ENCODE measurements around the gene MRPL54.

The MRPL54 gene

DNA sequence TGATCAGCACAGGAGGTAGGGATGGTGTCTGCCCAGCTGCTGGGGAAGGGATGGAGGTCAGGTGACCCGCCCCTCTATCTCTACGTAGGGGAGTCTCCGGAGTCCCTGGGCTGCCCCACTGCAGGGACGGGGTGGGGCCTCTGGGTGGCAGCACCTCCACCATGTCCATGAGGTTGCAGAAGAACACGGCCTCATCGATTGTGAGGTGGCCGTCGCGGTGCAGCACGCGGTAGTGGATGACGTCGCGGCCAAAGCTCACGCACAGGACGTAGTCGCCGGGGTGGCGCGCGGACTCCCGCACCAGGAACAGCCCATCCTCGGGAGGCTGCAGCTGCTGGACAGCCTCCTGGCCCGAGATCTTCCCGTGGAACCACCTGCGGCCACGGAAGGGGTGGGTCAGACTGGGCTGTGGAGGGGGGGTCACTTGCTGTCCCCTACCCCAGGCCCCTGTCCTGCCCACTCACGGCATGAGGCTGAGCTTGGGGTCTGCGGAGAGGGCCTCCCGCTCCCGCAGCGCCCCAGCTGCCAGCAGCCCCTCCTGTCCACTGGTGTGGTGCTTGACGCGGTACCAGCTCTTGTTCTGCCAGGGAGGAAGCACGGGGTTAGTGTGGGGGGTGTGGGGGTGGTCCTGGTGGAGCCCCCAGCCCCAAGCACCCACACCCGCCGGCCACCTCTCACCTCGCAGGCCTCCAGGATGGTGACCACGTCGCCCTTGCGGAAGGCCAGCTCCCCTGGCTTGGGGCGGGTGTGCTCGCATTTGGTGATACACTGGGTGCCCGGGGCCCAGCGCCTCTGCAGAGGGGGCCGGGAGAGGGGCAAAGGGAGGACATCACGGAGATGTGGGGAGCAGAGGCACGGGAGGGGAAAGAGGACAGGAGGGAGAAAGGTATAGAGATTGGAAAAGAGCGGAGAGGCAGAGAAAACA is 21.4 kb downstream of the MRPL54 start:
- no peak for DNase-seq

DNA sequence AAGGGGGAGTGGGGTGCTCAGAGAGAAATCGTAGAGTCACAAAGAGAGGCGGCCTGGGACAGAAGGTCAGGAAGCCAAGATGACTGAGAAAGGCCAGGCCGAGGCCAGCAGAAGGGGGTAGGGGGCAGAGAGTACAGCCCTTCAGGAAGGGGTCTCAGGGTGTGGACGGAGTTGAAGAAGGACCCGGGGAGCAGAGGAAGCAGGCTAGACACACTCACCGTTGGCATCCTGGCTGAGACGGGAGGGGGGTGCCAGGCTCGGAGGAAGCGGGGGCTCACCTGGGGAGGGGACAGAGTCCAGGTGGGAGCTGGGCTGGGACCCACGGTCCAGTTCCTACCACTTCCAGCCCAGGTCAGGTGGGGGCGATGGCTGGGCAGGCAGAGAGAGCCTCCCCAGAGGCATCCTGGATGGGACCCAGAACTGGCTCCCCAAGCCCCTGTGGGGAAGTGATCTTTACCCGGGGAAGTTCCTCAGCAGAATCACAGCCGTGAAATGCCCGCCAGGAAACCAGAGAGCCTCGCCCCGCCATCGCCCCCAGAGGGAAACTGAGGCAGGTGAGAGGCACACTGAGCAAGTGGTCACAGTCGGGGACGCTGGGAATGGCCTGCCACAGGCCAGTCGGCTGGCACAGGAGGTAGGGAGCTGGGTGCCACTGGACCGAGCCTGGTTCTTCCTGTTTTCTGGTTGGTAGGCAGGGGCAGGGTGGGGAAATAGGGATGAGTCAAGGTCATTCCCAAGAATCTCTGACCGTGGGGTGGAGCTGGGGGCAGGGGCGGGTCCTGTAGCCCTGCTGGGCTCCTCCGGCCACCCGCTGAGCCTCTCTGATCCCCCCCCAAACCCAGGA is 22.3 kb downstream of the MRPL54 start:
- DNase-seq: no peak

DNA sequence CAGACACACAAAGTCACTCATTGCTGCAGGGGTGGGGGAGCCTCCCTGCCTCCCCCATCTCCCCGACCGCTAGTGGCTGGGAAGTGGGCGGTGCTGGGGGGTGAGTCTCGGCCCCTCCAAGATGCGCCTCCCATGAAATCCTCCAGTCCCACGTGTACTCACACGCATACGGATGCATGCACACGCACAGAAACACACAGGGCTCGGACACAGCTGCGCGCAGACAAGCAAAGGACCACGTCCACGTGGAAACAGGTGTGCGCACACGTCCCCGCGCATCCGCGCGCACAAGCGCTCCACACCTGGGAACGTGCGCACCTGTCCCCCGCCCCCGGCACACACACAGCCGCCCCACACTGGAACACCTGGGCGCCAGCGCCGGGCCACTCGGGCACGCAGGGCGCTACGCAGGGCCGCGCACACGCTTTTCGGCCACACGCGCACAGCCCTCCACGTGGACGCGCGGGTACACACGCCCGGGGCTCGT is 23.0 kb downstream of the MRPL54 start:
- DNase-seq: no peak

DNA sequence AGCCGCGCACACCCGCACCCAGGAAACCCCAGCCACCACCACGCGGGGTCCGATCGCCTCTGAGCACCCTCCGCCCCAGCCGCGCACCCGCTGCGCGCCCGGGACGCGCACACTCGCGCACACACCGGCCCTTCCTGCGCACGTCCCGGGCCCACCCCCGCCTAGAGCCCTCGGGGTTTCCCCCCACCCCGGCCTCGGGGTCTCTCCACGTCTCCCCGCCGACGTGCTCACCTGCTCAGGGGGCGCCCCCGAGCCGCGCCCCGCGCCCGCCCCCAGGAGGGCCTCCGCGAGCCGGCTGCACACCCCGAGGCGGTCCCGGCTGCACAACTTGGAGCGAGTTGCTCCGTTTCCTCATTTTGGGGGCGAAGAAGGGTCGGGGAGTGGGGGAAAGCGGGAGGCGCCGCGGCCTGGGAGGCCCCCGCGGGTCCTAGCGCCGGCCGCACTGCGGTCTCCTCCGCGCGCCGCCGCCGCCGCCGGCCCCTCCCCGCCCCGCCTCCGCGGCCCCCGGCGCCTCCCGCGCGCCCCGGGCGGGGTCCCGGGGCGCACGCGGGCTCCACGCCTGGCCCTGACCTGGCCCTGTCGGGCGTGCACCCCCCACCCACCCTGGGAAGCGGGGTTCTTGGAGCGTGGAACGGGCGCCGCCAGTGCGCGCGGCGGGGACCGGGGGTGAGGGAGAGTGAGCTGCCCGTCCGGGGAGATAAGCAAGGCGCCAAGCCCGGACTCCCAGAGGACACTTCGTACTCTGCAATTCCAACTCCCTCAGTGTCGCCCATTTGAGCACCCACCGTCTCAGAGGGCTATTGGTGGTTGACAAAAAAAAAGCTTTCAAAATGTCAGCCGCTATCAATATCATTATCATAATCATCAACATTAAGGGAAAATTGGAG is 23.7 kb downstream of the MRPL54 start, which contains the start of gene MATK:
Gene MATK, minus strand, starts transcription at position 444 of the 887 bp plus-strand sequence. CDS start 1,246 bp downstream, outside the sequence.
- no peak for DNase-seq

DNA sequence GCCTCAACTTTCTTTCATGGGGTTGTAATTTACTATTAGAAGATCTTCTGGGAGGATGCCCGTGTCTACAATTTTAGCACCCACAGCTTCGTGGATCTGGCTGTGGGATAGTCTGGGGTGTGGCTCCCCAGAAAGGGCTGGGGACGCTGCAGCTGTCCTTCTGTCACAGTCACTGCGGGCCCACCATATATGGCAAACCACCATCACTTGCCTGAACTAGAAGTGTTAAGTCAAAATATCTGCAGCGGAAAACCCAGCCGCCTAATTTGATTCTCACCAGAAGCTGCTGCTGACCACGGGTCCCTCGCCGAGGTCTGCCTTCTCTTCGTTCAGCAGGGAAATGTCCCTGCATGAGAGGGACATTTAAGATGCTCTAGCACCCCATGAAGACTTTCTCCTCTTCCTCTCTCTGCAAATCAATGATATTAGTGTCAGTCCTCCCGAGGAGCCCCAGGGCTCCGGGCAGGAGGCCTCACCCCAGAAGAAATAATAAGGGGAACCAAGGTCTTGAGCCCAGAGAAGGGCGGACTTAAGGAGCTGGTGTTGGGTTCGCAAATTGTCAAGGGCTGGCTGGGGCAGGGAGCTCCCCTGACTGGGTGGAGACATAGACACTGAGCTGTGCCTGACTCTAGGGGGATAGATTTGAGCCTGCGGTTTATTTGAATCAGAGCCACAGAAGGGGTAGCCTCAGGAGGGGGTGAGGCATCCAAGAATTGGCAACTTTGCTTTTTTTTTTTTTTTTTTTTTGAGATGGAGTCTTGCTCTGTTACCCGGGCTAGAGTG is 26.7 kb downstream of the MRPL54 start:
- no peak for DNase-seq

DNA sequence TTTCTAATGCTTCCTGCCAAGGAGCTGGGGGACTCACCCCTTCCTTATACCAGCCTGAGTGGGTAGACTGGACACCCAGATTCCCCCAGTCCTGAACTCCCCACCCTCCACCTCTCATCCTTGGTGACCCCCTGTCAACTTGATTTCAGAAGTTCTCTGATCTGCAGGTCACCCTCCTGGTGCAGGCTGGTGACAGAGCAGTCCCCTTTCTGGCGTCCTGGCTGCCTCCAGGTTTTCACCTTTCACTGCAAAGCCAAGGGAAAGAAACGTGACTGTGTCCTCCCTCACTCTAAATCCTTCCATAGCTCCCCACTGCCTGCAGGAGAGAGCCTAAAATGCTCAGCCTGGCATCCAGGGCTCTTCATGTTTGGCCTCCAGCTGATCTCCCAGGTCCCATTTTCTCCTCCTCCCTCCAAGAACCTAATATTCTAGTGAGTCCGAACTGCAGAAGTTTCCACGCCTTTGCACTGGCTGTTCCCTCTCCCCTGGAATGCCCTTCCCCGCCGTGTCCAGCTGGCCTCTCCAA is 27.8 kb downstream of the MRPL54 start:
- DNase-seq: no peak

DNA sequence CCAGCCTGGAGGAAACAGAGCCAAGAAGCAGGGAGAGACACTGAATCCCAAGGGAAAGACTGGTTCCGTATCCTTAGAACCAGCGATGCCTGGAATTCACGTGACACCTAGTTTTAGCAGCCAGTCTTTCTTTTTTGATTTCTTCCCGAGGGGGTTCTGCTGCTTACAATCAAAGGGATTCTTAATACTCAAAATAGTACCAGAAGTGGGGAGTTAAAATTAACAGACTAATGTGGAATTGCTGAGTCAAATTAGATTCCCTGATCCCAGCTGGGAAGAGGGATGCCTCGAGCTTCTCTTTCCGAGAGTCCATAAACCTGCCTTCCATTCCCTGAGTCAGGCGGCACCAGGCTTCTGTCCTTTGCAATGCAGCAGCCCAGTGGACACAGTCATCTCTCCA is 28.5 kb downstream of the MRPL54 start:
- DNase-seq: no peak

DNA sequence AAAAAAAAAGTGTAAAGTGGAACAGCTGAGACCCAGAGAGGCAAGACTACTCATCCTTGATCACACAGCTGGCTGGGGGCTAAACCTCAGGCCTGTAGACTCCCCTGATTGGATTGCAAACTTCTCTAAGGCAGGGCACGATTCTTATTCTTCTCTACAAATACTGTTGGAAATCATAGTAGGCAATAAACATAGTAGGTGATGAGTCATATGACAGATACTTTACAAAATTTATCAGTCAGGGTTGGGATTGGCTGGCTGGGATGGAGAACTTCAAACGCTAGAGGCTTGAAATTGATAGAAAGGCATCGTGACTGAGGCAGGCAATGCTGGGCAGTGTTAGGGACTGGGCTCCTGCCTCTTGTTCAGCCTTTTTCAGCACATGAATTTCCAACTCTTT is 29.6 kb downstream of the MRPL54 start:
- no peak for DNase-seq

DNA sequence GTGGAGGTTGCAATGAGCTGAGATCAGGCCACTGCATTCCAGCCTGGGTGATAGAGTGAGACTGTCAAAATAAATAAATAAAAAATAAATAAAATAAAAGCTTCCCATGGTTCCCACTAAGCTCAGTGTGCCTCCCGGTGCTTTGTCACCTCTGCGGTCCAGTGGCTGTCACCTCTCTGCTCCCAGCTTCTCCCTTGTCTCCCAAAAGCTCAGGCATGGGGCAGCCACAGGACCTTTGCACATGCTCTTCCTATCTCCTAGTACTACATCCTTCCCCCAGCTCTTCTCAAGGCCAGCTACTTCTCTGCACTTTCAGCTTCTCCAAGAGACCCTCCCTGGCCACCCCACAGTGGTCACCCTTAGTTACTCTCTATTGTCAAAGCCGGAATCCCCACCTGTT is 31.3 kb downstream of the MRPL54 start:
- no peak for DNase-seq

DNA sequence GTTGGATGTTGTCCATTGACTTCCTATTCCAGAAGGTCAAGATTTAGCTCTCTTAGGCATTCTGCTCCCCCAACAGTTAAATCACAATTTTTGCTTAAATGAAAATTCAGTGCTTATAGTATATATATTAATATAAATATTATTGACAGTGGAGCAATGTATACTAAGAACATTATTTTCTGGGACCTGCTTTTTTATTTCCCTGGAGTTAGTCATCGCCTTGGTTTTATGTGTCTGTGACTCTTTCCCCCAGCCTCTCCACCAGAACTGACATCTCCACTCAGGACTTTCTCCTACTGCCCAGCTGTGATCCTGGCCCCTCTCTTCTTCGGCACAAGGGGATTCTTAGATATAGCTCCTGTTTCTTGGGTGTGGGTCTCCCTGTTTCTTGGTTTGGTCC is 33.9 kb downstream of the MRPL54 start:
- DNase-seq: no peak

DNA sequence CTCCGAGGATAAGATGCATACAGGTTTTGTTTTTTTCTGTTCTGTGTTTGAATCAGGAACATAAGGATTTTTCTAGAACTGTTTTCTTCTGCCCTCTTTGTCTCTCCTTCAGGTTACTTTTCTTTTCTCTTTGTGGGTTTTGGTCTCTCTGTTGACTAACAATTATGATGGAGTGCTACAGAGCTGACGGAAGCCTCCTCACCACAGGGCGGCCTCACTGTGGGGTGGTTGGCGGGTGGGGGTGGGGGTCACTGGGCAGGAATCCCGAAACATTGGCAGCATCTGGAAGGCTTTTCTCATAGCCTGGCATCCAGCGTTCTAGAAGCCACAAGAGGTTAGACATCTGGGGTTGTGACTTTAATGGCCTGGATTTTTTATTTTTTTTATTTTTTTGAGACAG is 35.7 kb downstream of the MRPL54 start:
- DNase-seq: no peak

DNA sequence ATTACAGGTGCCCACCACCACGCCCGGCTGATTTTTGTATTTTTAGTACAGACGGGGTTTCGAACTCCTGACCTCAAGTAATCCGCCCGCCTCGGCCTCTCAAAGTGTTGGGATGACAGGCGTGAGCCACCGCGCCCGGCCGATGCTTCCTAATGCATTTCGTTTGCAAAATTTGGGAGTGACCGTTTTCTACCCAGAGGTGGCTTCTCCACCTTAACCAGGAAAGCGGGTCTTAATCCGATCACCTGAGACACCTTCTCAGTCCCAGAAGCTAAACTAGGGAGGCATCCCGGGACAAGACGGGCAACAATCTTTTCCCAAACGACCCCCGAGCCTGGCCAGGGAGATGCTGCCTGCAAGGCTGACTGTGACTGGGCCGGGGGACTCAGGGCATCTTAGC is 38.5 kb downstream of the MRPL54 start:
- no peak for DNase-seq

DNA sequence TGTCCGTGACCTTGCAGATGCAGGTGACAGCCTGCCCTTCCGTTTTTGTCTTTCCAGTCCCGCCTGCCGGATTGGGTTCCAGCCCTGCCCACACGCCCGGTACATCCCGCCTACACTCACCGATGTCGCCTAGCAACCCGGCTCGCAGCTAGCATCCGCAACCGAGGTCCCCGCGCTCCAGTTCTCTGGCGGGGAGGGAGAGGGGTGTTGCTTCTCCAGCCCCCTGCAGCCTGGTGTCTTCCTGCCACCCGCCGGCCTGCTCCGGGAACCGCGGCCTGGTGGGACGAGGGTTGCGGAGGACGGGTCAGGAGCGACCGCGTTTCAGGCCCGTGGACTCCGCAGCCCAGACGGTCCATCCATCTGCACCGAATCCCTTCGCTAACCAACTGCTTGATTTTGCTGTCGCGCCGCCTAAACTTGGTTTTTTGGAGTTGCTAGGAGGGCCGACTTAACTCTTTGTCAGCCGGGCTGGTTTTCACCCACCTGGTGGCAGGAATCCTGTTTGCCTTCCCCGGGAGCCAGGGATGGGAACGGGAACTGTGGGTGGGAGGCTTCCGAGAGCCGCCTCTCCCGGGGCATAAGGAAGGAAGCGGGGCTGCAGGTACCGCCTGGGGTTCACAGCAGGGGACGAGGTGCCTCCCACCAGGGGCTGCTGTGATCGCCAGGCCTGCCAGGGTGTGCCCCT is 39.1 kb downstream of the MRPL54 start:
- peak; percentile 50 for DNase-seq

DNA sequence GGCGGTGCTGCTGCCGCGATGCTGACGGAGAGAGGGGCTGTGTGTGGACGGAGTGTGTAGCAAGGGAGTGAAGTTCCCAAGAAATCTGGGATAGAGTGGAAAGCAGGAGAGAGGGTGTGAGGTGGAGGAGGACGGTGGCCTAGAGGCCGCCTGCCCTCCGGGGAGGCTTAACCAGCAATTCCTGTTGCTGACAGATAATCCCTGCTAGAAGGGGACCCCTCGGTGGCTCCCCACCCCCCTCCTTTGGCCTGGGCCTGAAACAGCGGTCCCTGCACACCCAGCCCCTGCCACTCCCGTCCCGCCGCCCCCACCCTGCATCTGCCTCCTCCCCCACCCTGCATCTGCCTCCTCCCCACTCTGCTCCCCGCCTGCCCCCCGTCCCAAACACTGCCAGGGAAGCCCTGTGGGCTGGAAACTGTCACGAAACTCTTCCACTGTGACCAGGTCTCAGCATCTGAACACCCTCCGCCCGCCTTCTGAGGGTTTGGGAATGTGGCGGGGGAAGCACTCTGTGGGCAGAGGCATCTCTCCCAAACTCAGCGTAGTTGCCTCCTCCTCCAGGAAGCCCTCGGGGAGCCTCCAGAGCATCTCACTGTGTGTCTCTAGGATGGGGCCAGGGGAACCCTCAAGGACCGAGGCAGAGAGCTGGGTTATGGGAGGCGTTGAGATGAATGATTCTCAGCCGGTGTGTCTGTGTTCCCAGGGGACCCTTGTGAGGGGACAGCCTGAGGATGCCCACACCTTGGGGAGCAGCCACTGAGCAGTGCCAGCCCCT is 40.8 kb downstream of the MRPL54 start:
- no peak for DNase-seq

DNA sequence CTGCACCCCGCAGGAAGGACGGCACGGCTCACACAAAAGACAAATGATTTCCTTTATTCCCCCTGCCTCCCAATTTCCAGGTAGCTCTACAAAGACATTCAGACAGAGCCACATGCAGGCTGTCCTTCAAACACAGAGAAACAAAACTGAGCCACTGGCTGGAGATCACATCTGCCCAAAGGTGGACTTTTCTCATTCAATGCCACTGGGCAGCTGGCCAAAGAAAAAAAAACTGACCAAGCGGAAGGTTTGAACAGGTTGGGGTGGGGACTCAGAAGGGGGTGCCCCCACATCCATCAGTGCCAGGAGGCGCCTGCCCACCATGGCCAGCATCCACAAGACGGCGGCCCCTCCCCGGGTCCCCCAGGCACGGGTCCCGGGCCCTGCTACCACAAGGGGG is 41.5 kb downstream of the MRPL54 start:
- DNase-seq: no peak

DNA sequence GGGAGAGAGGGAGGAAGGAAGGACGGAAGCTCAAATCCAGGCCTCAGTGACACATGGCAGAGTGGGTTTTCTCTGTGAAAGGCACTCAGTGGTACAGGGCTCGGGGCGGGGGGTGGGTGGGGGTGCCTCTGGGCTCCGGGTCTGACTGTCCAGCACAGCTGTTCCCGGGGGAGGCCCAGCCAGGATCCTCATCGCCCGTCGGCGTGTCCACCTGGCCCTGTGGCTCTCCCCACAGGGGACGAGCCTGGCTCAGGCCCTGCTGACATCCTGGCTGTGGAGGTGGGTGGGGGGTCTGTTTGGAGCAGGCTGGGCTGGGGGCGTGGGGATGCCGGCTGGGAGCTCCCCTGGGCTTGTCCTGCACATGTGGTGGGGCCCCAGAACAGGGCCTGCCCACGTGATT is 41.9 kb downstream of the MRPL54 start:
- DNase-seq: no peak

DNA sequence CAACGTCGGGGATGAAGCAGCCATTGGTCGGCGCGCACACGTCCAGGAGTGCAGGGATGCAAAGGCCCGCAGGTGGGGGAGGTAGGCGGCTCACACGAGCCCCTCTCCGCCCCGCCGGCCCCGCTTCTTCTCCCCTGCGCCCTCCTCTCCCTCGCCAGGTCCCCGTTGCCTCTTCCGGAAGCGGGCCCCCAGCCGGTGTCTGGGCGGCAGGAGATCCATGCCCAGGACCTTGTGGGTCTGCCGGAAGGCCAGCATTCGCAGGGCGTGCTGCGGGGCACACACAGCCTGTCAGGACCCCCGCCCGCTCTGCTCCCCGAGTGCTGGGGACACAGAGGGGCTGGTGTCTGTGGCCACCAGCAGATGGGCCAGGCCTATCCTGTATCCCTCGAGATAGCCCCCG is 43.4 kb downstream of the MRPL54 start:
- no peak for DNase-seq

DNA sequence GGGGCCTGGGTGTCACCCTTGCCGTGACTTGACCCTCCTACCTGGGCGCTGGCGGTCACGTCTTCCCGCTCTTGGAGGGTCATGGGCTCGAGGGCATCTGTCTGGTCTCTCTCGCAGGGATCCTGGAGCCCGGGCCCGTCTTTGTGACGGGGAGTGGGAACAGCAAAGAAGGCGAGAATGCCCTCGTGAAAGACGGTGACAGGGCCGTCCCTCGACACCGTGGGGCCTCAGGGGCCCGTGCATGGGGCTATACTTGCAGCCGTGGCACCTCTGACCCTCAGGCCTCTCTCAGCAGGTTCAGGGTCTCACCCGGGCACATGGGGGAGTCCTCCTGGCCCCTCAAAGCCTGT is 44.6 kb downstream of the MRPL54 start:
- DNase-seq: no peak

DNA sequence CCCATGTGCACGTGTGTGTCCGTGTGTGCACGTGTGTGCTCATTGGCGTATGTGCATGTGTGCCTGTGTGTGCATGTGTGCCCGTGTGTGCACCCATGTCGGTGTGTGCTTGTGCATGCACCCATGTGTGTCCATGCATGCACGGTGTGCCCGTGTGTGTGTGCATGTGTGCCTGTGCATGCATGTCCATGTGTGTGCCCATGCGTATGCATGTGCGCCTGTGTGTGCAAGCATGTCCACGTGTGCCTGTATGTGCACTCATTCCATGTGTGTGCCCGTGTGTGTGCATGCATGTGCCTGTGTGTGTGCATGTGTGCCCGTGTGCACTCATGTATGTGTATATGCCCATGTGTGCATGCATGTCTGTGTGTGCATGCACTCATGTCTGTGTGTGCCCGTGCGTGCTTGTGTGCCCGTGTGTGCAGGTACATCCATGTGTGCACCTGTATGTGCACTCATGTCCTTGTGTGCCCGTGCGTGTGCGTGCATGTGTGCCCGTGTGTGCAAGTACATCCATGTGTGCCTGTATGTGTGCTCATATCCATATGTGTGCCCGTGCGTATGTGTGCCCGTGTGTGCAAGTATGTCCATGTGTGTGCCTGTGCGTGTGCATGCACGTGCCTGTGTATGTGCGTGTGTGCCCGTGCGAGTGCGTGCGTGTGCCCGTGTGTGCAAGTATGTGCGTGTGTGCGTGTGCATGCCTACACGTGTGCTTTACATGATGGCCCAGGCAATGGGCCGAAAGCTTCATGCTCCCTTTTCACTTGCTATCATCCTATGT is 45.3 kb downstream of the MRPL54 start:
- DNase-seq: no peak
